CMK (cell line): ENCODE results near the gene TLL2.
A peak's percentile ranks its signal among the peaks of the same experiment; 100 is the strongest.

ENCODE experiments used
- DNase-seq: peaks from one replicate; pipeline ENCODE4 v3.0.0-alpha.2; 2010; ENCODE audit warnings: low read depth

The TLL2 gene

GRCh38 chr10:96358851-96359540 is 154.7 kb downstream of the TLL2 start, which contains the start of gene OPALIN:
Gene OPALIN, minus strand, starts transcription at chr10:96359002. Its CDS starts 106 bp downstream, at chr10:96358896.
- no peak for DNase-seq

GRCh38 chr10:96357038-96357620 is 156.6 kb downstream of the TLL2 start:
- no peak for DNase-seq

- DNase-seq: no peak
Measured at GRCh38 chr10:96352582-96352981, 161.1 kb downstream of the TLL2 start.

- no peak for DNase-seq
Measured at GRCh38 chr10:96352027-96352426, 161.7 kb downstream of the TLL2 start.

GRCh38 chr10:96346295-96346694 is 167.4 kb downstream of the TLL2 start:
- DNase-seq: no peak

- no peak for DNase-seq
Measured at GRCh38 chr10:96345222-96345621, 168.5 kb downstream of the TLL2 start.

- no peak for DNase-seq
Measured at GRCh38 chr10:96344178-96344577, 169.5 kb downstream of the TLL2 start.

GRCh38 chr10:96342402-96342801 is 171.3 kb downstream of the TLL2 start:
- no peak for DNase-seq

GRCh38 chr10:96341219-96342182 is 172.2 kb downstream of the TLL2 start:
- no peak for DNase-seq

- DNase-seq: peak; percentile 47
Measured at GRCh38 chr10:96339956-96340904, 173.5 kb downstream of the TLL2 start.

- DNase-seq: no peak
Measured at GRCh38 chr10:96339383-96339782, 174.3 kb downstream of the TLL2 start.

- DNase-seq: no peak
Measured at GRCh38 chr10:96338279-96338925, 175.3 kb downstream of the TLL2 start.

GRCh38 chr10:96337106-96337505 is 176.6 kb downstream of the TLL2 start:
- DNase-seq: no peak

- no peak for DNase-seq
Measured at GRCh38 chr10:96334616-96335526, 178.9 kb downstream of the TLL2 start.

GRCh38 chr10:96333101-96333500 is 180.6 kb downstream of the TLL2 start:
- DNase-seq: no peak

GRCh38 chr10:96327462-96327861 is 186.3 kb downstream of the TLL2 start:
- DNase-seq: no peak

- DNase-seq: no peak
Measured at GRCh38 chr10:96325719-96326373, 187.9 kb downstream of the TLL2 start.

GRCh38 chr10:96324447-96324846 is 189.3 kb downstream of the TLL2 start:
- DNase-seq: no peak

- DNase-seq: no peak
Measured at GRCh38 chr10:96322275-96322674, 191.5 kb downstream of the TLL2 start.
